GM21717 (cell line): ENCODE results near the gene RASGRF1.

ENCODE experiments used
- ATAC-seq: cut with Tn5 transposase; IDR thresholded peaks from one replicate; pipeline ENCODE4 v1.9.1; 2021; ENCODE audit warnings: mild to moderate bottlenecking, moderate library complexity; ENCODE audit not compliant: unreplicated experiment

Gene RASGRF1

DNA sequence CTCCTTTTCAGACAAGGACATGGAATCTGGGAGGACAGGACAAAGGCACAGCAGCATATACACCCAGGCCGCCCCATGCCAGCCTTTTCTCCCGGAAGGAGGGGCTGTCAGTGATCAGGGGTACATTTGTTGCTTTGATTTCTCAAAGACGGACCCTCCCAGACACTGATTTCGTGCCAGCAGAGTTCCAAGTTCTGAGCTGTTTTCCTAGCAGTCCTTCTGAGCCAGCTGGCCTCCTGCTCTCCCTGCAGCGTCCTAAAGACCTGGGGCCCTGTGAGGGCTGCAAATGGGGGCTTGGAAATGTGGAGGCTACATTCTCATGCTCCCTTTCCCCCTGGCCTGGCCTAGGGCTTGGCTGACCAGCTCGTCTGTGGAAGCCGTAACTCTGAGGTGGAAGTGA is 168.1 kb downstream of the RASGRF1 start:
- no peak for ATAC-seq

DNA sequence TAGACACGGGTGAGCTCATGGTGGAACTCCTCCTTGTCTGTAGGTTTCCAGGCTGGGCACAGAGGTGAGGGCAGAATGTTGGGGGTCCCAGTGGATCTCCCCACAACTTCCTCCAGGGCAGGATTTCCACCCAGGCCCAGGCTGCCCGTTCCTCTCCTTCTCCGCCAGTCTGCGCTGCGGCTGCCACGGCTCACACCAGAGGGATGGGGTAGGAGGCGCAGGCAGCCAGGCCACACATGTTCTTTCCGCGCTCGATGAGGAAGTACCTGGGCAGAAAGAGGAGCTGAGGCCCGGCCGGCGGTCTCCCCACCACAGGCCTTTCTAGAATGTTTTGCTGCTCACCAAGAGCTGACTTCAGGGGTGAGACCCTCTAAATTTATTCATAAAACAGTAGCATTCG is 168.6 kb downstream of the RASGRF1 start:
- ATAC-seq = no peak

DNA sequence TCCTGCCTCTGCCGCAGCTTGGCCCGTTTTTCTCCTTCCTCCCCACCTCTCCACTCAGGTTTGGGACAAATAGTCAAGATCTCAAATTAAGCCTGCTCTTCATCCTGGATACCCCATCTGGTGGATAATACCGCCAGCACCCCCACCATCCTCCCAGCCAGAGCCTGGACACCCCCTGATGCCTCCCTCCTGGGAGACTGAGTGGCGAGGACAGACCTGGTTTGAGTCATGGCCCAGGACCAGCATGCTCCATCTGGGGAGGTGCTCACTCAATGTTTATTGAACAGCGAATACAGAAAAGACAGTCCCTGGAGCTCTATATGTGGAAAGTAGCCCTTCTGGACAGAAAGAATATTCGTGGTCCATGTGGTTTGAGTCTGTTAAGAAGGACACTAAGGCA is 169.1 kb downstream of the RASGRF1 start:
- ATAC-seq = no peak

DNA sequence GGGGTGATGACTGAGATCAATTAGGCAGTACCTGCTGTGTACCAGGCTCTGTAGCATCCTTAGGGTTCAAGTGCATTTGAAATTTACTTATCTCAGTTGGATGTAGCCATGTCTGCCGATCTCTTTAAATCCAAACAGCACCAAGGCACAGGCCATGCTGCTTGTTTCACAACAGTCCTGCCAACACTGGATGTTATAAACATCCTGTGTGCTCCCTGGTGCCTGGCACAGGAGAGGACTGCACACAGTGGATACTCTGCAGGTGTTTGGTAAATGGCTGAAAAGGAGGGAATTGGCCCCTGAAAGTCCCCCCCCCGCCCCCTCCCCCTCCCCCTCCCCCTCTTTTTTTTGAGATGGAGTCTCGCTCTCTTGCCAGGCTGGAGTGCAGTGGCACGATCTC is 172.7 kb downstream of the RASGRF1 start:
- ATAC-seq = no peak

DNA sequence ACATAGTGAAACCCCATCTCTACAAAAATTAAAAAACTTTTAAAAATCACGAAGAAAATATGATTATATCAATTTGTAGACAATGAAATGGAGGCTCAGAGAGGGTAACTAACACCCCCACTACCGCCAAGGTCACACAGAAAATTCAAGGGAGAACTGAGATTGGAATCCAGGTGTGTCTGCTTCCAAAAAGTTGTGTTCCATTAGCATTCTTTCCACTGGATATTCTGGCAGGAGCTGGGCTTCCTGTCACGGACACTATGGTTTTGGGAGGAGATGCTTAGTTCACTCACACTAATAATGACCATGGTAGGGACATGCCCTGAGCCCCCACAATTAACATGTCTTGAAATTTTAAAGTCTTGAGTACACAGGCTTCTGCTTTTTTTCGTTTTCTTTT is 174.5 kb downstream of the RASGRF1 start:
- no peak for ATAC-seq

DNA sequence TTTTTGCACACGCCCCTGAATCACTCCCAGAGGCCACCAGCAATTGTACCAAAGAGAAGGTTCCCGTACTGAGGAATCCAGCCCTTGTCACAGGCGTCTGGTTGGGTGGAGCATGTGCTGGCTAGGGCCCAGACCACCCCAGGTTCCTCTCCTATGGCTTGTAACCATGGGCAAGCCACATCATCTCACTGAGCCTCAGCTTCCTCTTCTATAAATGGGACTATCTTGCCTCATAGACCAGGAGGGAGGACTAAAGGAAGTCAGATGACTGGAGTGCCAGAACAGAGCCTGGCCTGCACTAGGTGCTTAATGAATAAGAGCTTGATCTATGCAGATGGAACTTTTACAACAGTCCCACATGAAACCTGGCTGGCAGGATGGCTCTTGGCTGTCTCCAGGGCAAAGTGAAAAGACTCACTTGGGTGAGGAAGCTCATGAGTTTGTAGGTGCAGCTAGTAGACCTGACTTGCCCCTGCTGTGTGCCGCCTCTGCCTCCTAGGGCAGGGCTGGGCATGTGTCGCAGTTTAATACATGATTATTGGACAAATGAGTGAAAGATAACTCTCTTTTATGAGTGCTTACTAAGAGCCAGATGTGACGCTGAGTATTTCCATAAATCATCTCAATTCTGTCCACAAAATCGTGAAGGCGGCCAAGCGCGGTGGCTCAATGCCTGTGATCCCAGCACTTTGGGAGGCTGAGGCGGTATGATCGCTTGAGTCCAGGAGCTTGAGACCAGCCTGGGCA is 175.1 kb downstream of the RASGRF1 start:
- ATAC-seq = no peak

DNA sequence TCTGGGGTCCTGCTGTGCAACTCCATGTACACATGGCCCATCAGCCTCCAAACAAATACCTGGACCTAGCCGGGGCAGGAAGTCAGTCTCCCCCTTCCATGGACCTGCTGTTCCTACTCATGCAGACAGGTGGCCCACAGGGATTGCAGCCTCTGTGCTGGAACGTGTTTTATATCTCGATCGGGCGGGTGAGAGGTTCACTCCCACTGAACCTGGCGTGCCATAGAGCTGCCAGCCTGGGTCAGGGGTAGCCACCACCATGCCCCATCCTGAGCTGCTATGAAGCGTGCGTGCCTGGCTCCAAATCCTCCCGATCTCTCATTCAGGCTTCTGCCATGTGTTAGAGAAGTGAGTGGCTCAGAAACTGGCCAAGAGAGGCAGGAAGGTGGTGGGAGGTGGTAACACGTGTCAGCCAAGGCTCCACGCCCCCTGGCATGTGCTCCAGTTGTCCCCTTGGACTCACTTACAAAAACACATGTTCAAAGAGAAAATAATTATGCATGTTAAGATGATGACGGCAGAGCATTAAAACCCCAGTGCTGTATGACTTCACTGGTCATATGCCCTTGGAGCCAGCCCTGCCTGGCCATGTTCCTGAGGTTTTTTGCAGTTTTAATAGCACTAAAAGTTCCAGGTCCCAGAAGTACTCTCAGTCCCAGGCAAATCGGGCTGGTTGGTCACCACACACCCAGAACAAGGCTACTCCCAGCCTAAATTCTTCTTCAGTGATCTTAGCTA is 176.4 kb downstream of the RASGRF1 start:
- ATAC-seq = no peak

DNA sequence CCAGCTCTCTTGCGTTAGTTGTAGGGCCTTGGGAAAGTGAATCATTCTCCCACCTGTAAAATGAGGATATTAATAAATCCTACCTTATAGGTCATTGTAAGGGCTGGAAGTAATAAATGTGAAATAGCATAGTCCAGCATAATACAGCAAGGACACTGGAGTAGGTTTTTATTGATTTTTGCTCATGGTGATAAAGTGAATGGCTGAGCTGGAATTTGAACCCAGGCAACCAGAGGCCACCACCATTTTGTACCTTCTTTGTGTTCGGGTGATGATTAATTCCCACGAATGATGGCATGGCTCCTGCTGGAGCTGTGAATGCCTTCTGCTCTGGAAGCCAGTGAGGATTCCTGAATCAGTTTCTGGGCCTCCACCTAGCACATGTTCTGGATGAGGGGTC is 177.6 kb downstream of the RASGRF1 start:
- ATAC-seq = no peak

DNA sequence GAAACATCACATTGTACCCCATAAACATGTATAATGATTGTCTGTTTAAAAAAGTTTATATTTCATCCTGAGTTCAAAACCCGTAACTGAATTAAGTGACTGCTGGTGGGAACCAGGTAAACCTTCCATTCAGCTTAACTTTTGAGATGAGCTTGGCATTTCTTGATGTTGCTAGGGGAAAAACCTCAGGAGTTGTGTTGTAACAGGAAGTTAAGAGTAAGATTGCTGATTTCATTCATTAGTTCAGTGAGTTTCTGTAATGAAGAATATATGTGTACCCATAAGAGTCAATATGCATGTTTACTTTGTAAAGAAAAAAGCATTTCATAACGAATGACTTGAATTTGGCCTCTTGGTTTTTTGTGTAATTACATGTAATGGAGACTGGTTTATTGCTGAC is 178.3 kb downstream of the RASGRF1 start:
- ATAC-seq = no peak

DNA sequence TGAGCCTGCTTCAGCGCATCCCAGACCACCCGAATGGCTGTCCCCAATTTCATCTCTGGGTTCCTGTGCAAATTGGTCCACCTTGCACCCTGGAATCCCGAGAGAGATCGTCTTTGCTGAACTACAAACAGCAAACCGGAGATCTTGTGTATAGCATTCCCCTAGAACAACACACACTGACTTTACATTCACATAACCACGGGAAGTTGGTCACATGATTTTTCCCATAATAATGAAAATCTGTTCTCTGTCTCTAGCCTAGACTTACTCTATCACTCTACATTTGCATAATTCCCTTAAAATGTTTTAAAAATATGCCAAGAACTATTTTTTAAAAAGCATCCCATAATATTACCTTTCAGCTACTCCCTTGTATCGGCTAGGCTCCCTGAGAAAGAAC is 180.3 kb downstream of the RASGRF1 start:
- ATAC-seq = no peak
